Fibroblast of lung (primary cell): ENCODE data around the gene WNT4.

Experiments
- EZH2 ChIP-seq: IDR thresholded peaks from 2 replicates; pipeline ENCODE4 v1.5.1; 2012; ENCODE audit warnings: low read length, control low read depth, mild to moderate bottlenecking; ENCODE audit errors: missing control alignments
- TF ChIP-seq, protein P1 (sequence below), 2 donors: IDR thresholded peaks in 1 of 2; conservative IDR thresholded peaks in 1 of 2; 1 replicate in 1 of 2; 2 replicates in 1 of 2; pipeline ENCODE4 v1.5.1; 2011 to 2012; ENCODE audit warnings: low read length in 2 of 2, control low read depth in 1 of 2, inconsistent platforms in 1 of 2, low read depth in 1 of 2, mild to moderate bottlenecking in 1 of 2

- no peak for TF ChIP-seq EZH2
- TF ChIP-seq, protein P1, sequence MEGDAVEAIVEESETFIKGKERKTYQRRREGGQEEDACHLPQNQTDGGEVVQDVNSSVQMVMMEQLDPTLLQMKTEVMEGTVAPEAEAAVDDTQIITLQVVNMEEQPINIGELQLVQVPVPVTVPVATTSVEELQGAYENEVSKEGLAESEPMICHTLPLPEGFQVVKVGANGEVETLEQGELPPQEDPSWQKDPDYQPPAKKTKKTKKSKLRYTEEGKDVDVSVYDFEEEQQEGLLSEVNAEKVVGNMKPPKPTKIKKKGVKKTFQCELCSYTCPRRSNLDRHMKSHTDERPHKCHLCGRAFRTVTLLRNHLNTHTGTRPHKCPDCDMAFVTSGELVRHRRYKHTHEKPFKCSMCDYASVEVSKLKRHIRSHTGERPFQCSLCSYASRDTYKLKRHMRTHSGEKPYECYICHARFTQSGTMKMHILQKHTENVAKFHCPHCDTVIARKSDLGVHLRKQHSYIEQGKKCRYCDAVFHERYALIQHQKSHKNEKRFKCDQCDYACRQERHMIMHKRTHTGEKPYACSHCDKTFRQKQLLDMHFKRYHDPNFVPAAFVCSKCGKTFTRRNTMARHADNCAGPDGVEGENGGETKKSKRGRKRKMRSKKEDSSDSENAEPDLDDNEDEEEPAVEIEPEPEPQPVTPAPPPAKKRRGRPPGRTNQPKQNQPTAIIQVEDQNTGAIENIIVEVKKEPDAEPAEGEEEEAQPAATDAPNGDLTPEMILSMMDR (conservative IDR thresholded peaks at IDR 0.05 in 1 of 2, IDR thresholded peaks at IDR 0.05 in 1 of 2; ENCODE audit: low read depth in 1 of 2, low read length in 2 of 2) = no peak
These were observed 29.2 kb upstream of the WNT4 start for GRCh38 chr1:22171951-22172715.
